IMR-90 (cell line): ENCODE results near the gene GRID1. TPM values are rescaled to one million over a fixed set of nuclear protein-coding genes. Genes with fewer than 3 reads are reported as not detected.

ENCODE experiments used
- ATAC-seq: fragments of 200-7000 bp; cut with Tn5 transposase; 2 replicates; pipeline ENCODE4 v1.9.1; 2020; ENCODE audit warnings: low read depth, mild to moderate bottlenecking, moderate library complexity
- BruUV-seq: library from RNA; stranded (reverse); fragments of 400-500 nt; replicated peaks from 2 replicates; lab custom pipeline; 2021; lab: Mats Ljungman, UMichigan
- CTCF ChIA-PET: fragments of 300-600 bp; formaldehyde crosslinking; extraction: SDS; loops from one replicate; lab custom pipeline; 2021; ENCODE audit warnings: antibody characterized with exemption; lab: Yijun Ruan, JAX
- POLR2A ChIA-PET: fragments of 300-600 bp; sonication (Branson Sonifier 250); formaldehyde crosslinking; loops from one replicate; lab custom pipeline; 2022; ENCODE audit warnings: antibody characterized with exemption; ENCODE audit not compliant: unreplicated experiment; lab: Charles Lee
- DNase-seq: peaks from one replicate; pipeline ENCODE4 v3.0.0; 2013
- H2AFZ ChIP-seq: replicated peaks from 2 replicates; pipeline ENCODE3; 2013; ENCODE audit warnings: low read length, mild to moderate bottlenecking; ENCODE audit not compliant: poor library complexity
- H2AK5ac ChIP-seq: 2 replicates; pipeline ENCODE4 v1.6.1; 2013; ENCODE audit warnings: low read depth, low read length, inconsistent platforms
- H2AK9ac ChIP-seq: replicated peaks from 2 replicates; pipeline ENCODE3; 2013; ENCODE audit warnings: mild to moderate bottlenecking, low read depth, low read length, moderate library complexity; ENCODE audit not compliant: poor library complexity
- H2BK120ac ChIP-seq: 2 replicates; pipeline ENCODE4 v1.6.1; 2013; ENCODE audit warnings: low read depth, low read length, inconsistent platforms
- H2BK15ac ChIP-seq: 3 replicates; pipeline ENCODE4 v1.6.1; 2013; ENCODE audit warnings: low read depth, low read length, inconsistent platforms
- H2BK20ac ChIP-seq: 2 replicates; pipeline ENCODE4 v1.6.1; 2013; ENCODE audit warnings: low read depth, mild to moderate bottlenecking, inconsistent platforms, low read length, moderate library complexity
- H2BK5ac ChIP-seq: 2 replicates; pipeline ENCODE4 v1.6.1; 2013; ENCODE audit warnings: mild to moderate bottlenecking, low read depth, low read length, inconsistent platforms; ENCODE audit not compliant: poor library complexity, severe bottlenecking
- H3K14ac ChIP-seq: replicated peaks from 2 replicates; pipeline ENCODE4 v1.6.1; 2013; ENCODE audit warnings: low read depth, low read length, inconsistent platforms
- H3K18ac ChIP-seq: 2 replicates; pipeline ENCODE4 v1.6.1; 2013; ENCODE audit warnings: low read depth, low read length, control low read depth
- H3K23ac ChIP-seq: 2 replicates; pipeline ENCODE4 v1.6.1; 2013; ENCODE audit warnings: low read depth, low read length, inconsistent platforms
- H3K27ac ChIP-seq: 2 replicates; pipeline ENCODE4 v1.5.1; 2013; ENCODE audit warnings: mild to moderate bottlenecking, control low read depth, low read length; ENCODE audit not compliant: insufficient read depth
- H3K27me3 ChIP-seq: 2 replicates; pipeline ENCODE4 v1.6.1; 2013; ENCODE audit warnings: low read length; ENCODE audit not compliant: control insufficient read depth, insufficient read depth
- H3K36me3 ChIP-seq: 2 replicates; pipeline ENCODE4 v1.6.1; 2013; ENCODE audit warnings: low read length, mixed read lengths; ENCODE audit not compliant: control insufficient read depth, insufficient read depth
- H3K4ac ChIP-seq: 2 replicates; pipeline ENCODE4 v1.6.1; 2013; ENCODE audit warnings: low read depth, low read length, inconsistent platforms
- H3K4me1 ChIP-seq: 2 replicates; pipeline ENCODE4 v1.6.1; 2013; ENCODE audit warnings: low read length, mixed read lengths; ENCODE audit not compliant: control insufficient read depth, insufficient read depth
- H3K4me2 ChIP-seq: 2 replicates; pipeline ENCODE4 v1.6.1; 2013; ENCODE audit warnings: low read depth, mild to moderate bottlenecking, control low read depth, low read length, moderate library complexity
- H3K4me3 ChIP-seq: 2 replicates; pipeline ENCODE4 v1.5.1; 2013; ENCODE audit warnings: low read depth, mild to moderate bottlenecking, control low read depth, low read length, moderate library complexity; ENCODE audit not compliant: insufficient read depth
- H3K56ac ChIP-seq: 2 replicates; pipeline ENCODE4 v1.6.1; 2013; ENCODE audit warnings: low read length, inconsistent platforms; ENCODE audit not compliant: insufficient read depth; ENCODE audit errors: extremely low read depth
- H3K79me1 ChIP-seq, 2 experiments: 2 replicates each; pipeline ENCODE4 v1.6.1; 2013; ENCODE audit warnings: low read length in 2 of 2, inconsistent platforms in 1 of 2, low read depth in 1 of 2
- H3K9ac ChIP-seq: 2 replicates; pipeline ENCODE4 v1.6.1; 2013; ENCODE audit warnings: low read depth, low read length, control low read depth
- H3K9me1 ChIP-seq: 2 replicates; pipeline ENCODE4 v1.6.1; 2013; ENCODE audit warnings: low read length, inconsistent platforms; ENCODE audit not compliant: insufficient read depth
- H3K9me3 ChIP-seq: 2 replicates; pipeline ENCODE4 v1.6.1; 2013; ENCODE audit warnings: low read length; ENCODE audit not compliant: control insufficient read depth, insufficient read depth
- H4K20me1 ChIP-seq: 2 replicates; pipeline ENCODE4 v1.6.1; 2013; ENCODE audit warnings: low read length, inconsistent platforms; ENCODE audit not compliant: insufficient read depth
- H4K5ac ChIP-seq: 2 replicates; pipeline ENCODE4 v1.6.1; 2013; ENCODE audit warnings: mild to moderate bottlenecking, low read depth, low read length, control low read depth
- H4K8ac ChIP-seq, 2 experiments: 2 replicates each; pipeline ENCODE4 v1.6.1; 2013; ENCODE audit warnings: low read depth in 2 of 2, low read length in 2 of 2, control low read depth in 1 of 2, inconsistent platforms in 1 of 2
- H4K91ac ChIP-seq: 2 replicates; pipeline ENCODE4 v1.6.1; 2013; ENCODE audit warnings: low read depth, low read length, inconsistent platforms; ENCODE audit not compliant: insufficient read depth
- BHLHE40 ChIP-seq: fragments of 150-350 bp; IDR thresholded peaks from 2 replicates; pipeline ENCODE4 v1.6.1; 2016; ENCODE audit warnings: mild to moderate bottlenecking, low read depth, low read length
- FOS ChIP-seq: fragments of 150-350 bp; IDR thresholded peaks from 2 replicates; pipeline ENCODE4 v1.6.1; 2016; ENCODE audit warnings: low read depth, low read length
- POLR2A ChIP-seq: IDR thresholded peaks from 2 replicates; pipeline ENCODE4 v1.6.1; 2012; ENCODE audit warnings: mild to moderate bottlenecking, low read depth, low read length
- USF2 ChIP-seq: fragments of 150-350 bp; IDR thresholded peaks from 2 replicates; pipeline ENCODE4 v1.6.1; 2017; ENCODE audit warnings: mild to moderate bottlenecking, antibody characterized with exemption, low read length, low read depth
- WGBS, 2 experiments: methylation state at CpG; one replicate each; pipeline versions ENCODE4 v1.1.5 to v1.1.7; 2013; ENCODE audit warnings: missing lambda C conversion rate in 2 of 2; ENCODE audit not compliant: insufficient read length in 1 of 2; ENCODE audit errors: extremely low coverage in 2 of 2; 5-methylcytosine and 5-hydroxymethylcytosine counted together
- dilution Hi-C: fragments of 300-500 bp; cut with HindIII; formaldehyde crosslinking; loops from one replicate; pipeline ENCODE4 v1.14.3; 2018; ENCODE audit warnings: low sequenced_read_pairs; ENCODE audit not compliant: unreplicated experiment
- in situ Hi-C: fragments of 300-500 bp; cut with MboI; formaldehyde crosslinking; loops from 3 replicates; pipeline ENCODE4 v1.14.3; 2019; ENCODE audit warnings: low sequenced_read_pairs, inconsistent platforms, mixed read lengths
- intact Hi-C: fragments of 100-400 bp; cut with micrococcal nuclease; formaldehyde crosslinking; loops from 2 replicates; pipeline ENCODE4 v1.10.0; 2022
- polyA plus RNA-seq, 3 experiments: library from polyadenylated mRNA; depleted of rRNA; stranded (reverse); fragments of >200 nt; gene quantifications; 2 replicates each; pipeline ENCODE4 v1.2.3, GENCODE V29; 2012; ENCODE audit warnings: low replicate concordance in 1 of 3
- total RNA-seq: library from RNA; depleted of rRNA; stranded (reverse); fragments of >200 nt; gene quantifications from 2 replicates; pipeline ENCODE4 v1.2.3, GENCODE V29; 2012

Gene GRID1
- total and polyA plus RNA-seq, 2 of the 4 experiments (the other 2 are of a cell fraction): not detected

DNA sequence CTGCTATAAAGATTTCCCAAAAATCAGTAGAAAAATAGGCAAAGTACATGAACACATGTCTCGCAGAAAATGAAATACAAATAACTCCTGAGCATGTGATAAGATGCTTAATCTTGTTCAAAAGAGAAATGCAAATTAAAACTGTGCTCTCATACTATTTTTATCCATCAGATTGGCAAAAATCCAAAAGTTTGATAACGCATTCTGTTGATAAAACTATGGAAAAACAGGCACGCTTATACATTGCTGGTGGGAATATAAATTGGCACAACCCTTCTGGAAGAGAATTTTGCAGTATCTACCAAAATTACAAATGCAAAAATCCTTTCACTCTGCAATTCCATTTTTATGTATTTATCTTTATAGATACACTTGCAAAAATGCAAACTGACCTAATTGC, 315.0 kb downstream of the GRID1 start:
- H2AFZ ChIP-seq: no peak overlapping the region
- no peak overlapping the region for H3K4me2 ChIP-seq
- H3K9me1 ChIP-seq: no peaks in the 10 kb centered on the region
- no peak overlapping the region for H3K9ac ChIP-seq
- no peaks in the 10 kb centered on the region for H3K4me1 ChIP-seq
- H3K27ac ChIP-seq: no peak overlapping the region
- no peak overlapping the region for H2AK5ac ChIP-seq
- TF ChIP-seq BHLHE40: no peak
- no peak for TF ChIP-seq POLR2A
- no peak for TF ChIP-seq USF2
- TF ChIP-seq FOS: no peak
- H3K18ac ChIP-seq: no peak overlapping the region
- H3K14ac ChIP-seq: no peak overlapping the region
- no peak overlapping the region for H2BK120ac ChIP-seq
- H3K9me3 ChIP-seq: peaks cover 11% of the 10 kb centered on the region
- dilution Hi-C loops (no loop called here), intact Hi-C loops (no loop called here), in situ Hi-C loops (no loop called here)
- no peak for DNase-seq
- ATAC-seq: no peak
- no peak overlapping the region for H4K8ac ChIP-seq
- no TSS peak for BruUV-seq
- no peak overlapping the region for H3K4me3 ChIP-seq
- H4K20me1 ChIP-seq: no peaks in the 10 kb centered on the region
- no peak overlapping the region for H2BK5ac ChIP-seq
- H3K56ac ChIP-seq: no peak overlapping the region
- no peak overlapping the region for H4K91ac ChIP-seq
- no peak overlapping the region for H2BK20ac ChIP-seq
- POLR2A ChIA-PET: no interaction called here
- no peak overlapping the region for H3K4ac ChIP-seq
- H2AK9ac ChIP-seq: no peak overlapping the region
- no peak overlapping the region for H3K23ac ChIP-seq
- H3K36me3 ChIP-seq: no peaks in the 10 kb centered on the region
- H3K27me3 ChIP-seq: no peaks in the 10 kb centered on the region
- H4K5ac ChIP-seq: no peak overlapping the region
- CTCF ChIA-PET: no interaction called here
- no peaks in the 10 kb centered on the region for H3K79me1 ChIP-seq
- WGBS, 2 experiments: no CpG with 5 or more reads among the region's 3 CpGs
- H2BK15ac ChIP-seq: no peak overlapping the region
